COR-L47 (cell line): Measurements from ENCODE around the gene IDE.
"Not testable (repeated sequence)": the region's sequence is repeated elsewhere in the genome, so short reads cannot be mapped to it uniquely, and the experiment has no call there.

Experiments
- DNase-seq: peaks from one replicate; lab custom pipeline; 2025; lab: John Stamatoyannopoulos, UW

IDE gene

GRCh38 chr10:92490387-92490786 is 83.5 kb downstream of the IDE start:
- no peak for DNase-seq

- DNase-seq, result no peak
These were observed 87.3 kb downstream of the IDE start for GRCh38 chr10:92486637-92487036.

- no peak for DNase-seq
These were observed 90.4 kb downstream of the IDE start for GRCh38 chr10:92483539-92483938.

- DNase-seq, result no peak
These were observed 93.5 kb downstream of the IDE start for GRCh38 chr10:92480413-92480812.

GRCh38 chr10:92479547-92479946 is 94.3 kb downstream of the IDE start:
- DNase-seq, result no peak

GRCh38 chr10:92478536-92478935 is 95.4 kb downstream of the IDE start:
- DNase-seq, result no peak

GRCh38 chr10:92475357-92475868 is 98.5 kb downstream of the IDE start:
- DNase-seq, result no peak

- no peak for DNase-seq
These were observed 103.9 kb downstream of the IDE start for GRCh38 chr10:92470026-92470425.

GRCh38 chr10:92464364-92464763 is 109.5 kb downstream of the IDE start:
- no peak for DNase-seq

GRCh38 chr10:92463582-92463981 is 110.3 kb downstream of the IDE start:
- DNase-seq, result no peak

GRCh38 chr10:92454955-92455354 is 118.9 kb downstream of the IDE start:
- DNase-seq, result not testable (repeated sequence)

- no peak for DNase-seq
These were observed 121.6 kb downstream of the IDE start for GRCh38 chr10:92452313-92452712.

- no peak for DNase-seq
These were observed 122.5 kb downstream of the IDE start for GRCh38 chr10:92451431-92451830.

- DNase-seq, result no peak
These were observed 123.0 kb downstream of the IDE start for GRCh38 chr10:92450896-92451295.

GRCh38 chr10:92440578-92440977 is 133.3 kb downstream of the IDE start:
- DNase-seq, result no peak

GRCh38 chr10:92438220-92438619 is 135.7 kb downstream of the IDE start:
- DNase-seq, result no peak

- DNase-seq, result no peak
These were observed 137.3 kb downstream of the IDE start for GRCh38 chr10:92436611-92437010.

GRCh38 chr10:92436065-92436464 is 137.8 kb downstream of the IDE start:
- DNase-seq, result not testable (repeated sequence)

GRCh38 chr10:92434385-92434784 is 139.5 kb downstream of the IDE start:
- no peak for DNase-seq

GRCh38 chr10:92432596-92432995 is 141.3 kb downstream of the IDE start:
- DNase-seq, result no peak

GRCh38 chr10:92430103-92430502 is 143.8 kb downstream of the IDE start:
- no peak for DNase-seq

GRCh38 chr10:92421550-92421949 is 152.3 kb downstream of the IDE start:
- no peak for DNase-seq

GRCh38 chr10:92420546-92421275 is 153.2 kb downstream of the IDE start:
- DNase-seq, result no peak
